Endothelial cell of umbilical vein (primary cell): Measurements from ENCODE around the gene STN1.

ENCODE experiments used
- CTCF ChIP-seq, 2 donors: IDR thresholded peaks; 1 replicate in 1 of 2; 2 replicates in 1 of 2; pipeline ENCODE4 v1.5.1; 2011; ENCODE audit warnings: low read length in 2 of 2, mild to moderate bottlenecking in 2 of 2, moderate library complexity in 2 of 2, control low read depth in 1 of 2, inconsistent platforms in 1 of 2, low read depth in 1 of 2; ENCODE audit not compliant: insufficient read depth in 1 of 2; ENCODE audit errors: extremely low read depth in 1 of 2
- EZH2 ChIP-seq: IDR thresholded peaks from 2 replicates; pipeline ENCODE4 v1.6.1; 2012; ENCODE audit warnings: borderline replicate concordance, low read depth, mild to moderate bottlenecking, moderate library complexity, low read length, inconsistent platforms; ENCODE audit not compliant: severe bottlenecking
- POLR2A ChIP-seq: IDR thresholded peaks from 2 replicates; pipeline ENCODE4 v1.6.1; 2012; ENCODE audit warnings: low read depth, mild to moderate bottlenecking, control low read depth, low read length

GRCh38 chr10:103926722-103927319 lies 8.8 kb upstream of the STN1 start:
- TF ChIP-seq EZH2: no peak
- no peak for TF ChIP-seq CTCF (IDR thresholded peaks at IDR 0.05; ENCODE audit: extremely low read depth in 1 of 2, insufficient read depth in 1 of 2, low read depth in 1 of 2, low read length in 2 of 2)
- no peak for TF ChIP-seq POLR2A
